AG04449 (cell line): ENCODE results near the gene ADPRH.

ENCODE experiments used
- CTCF ChIA-PET: fragments of 350-600 bp; formaldehyde crosslinking; extraction: SDS; loops from one replicate; lab custom pipeline; 2021; ENCODE audit warnings: antibody characterized with exemption; lab: Yijun Ruan, JAX
- POLR2A ChIA-PET: fragments of 400-600, 350-600 bp; formaldehyde crosslinking; extraction: SDS; loops from one replicate; lab custom pipeline; 2020; ENCODE audit warnings: antibody characterized with exemption, inconsistent platforms; lab: Yijun Ruan, JAX
- DNase-seq: peaks from one replicate; pipeline ENCODE4 v3.0.0-alpha.2; 2010; ENCODE audit warnings: low read depth, low spot score
- H3K4me3 ChIP-seq: 2 replicates; pipeline ENCODE4 v1.5.1; 2011; ENCODE audit warnings: low read depth, mild to moderate bottlenecking, control low read depth, low read length
- CTCF ChIP-seq: IDR thresholded peaks from one replicate; pipeline ENCODE4 v1.5.1; 2011; ENCODE audit warnings: mild to moderate bottlenecking, moderate library complexity, low read length, control low read depth, inconsistent platforms; ENCODE audit not compliant: insufficient read depth; ENCODE audit errors: missing control alignments

ADPRH gene

GRCh38 chr3:119630128-119630879 lies 51.0 kb downstream of the ADPRH start:
- no peak for TF ChIP-seq CTCF
- ChIA-PET POLR2A (no interaction called here), CTCF (interaction anchor here (1.0 to 1.1 kb wide), 2 partner anchors 30 to 45 kb away, joined by 3 read pairs; no protein-coding TSS in a partner anchor)
- no peak for DNase-seq
- no peak overlapping the region for H3K4me3 ChIP-seq

- TF ChIP-seq CTCF = no peak
- ChIA-PET CTCF (interaction anchor here (1.0 to 1.1 kb wide), 2 partner anchors 30 to 44 kb away, joined by 3 read pairs; no protein-coding TSS in a partner anchor), POLR2A (no interaction called here)
- no peak overlapping the region for H3K4me3 ChIP-seq
- DNase-seq = no peak
Observed at GRCh38 chr3:119630880-119631329, 51.6 kb downstream of the ADPRH start.

GRCh38 chr3:119631516-119631915 lies 52.2 kb downstream of the ADPRH start:
- ChIA-PET POLR2A (no interaction called here), CTCF (interaction anchor here (1.1 kb wide), 1 partner anchor 31 kb away, joined by 3 read pairs; no protein-coding TSS in a partner anchor)
- DNase-seq = no peak
- no peak for TF ChIP-seq CTCF
- H3K4me3 ChIP-seq = no peak overlapping the region

- DNase-seq = no peak
- CTCF ChIA-PET = interaction anchor here (1.8 kb wide), 1 partner anchor 49 kb away, joined by 6 read pairs; no protein-coding TSS in a partner anchor
- no peak overlapping the region for H3K4me3 ChIP-seq
- no peak for TF ChIP-seq CTCF
- POLR2A ChIA-PET = no interaction called here
Observed at GRCh38 chr3:119632216-119632615, 52.9 kb downstream of the ADPRH start.

GRCh38 chr3:119632829-119633228 lies 53.5 kb downstream of the ADPRH start:
- no peak overlapping the region for H3K4me3 ChIP-seq
- ChIA-PET POLR2A (no interaction called here), CTCF (interaction anchor here (0.9 to 1.8 kb wide), 2 partner anchors 49 to 114 kb away, joined by 3 to 6 read pairs; no protein-coding TSS in a partner anchor)
- TF ChIP-seq CTCF = no peak
- no peak for DNase-seq

DNA sequence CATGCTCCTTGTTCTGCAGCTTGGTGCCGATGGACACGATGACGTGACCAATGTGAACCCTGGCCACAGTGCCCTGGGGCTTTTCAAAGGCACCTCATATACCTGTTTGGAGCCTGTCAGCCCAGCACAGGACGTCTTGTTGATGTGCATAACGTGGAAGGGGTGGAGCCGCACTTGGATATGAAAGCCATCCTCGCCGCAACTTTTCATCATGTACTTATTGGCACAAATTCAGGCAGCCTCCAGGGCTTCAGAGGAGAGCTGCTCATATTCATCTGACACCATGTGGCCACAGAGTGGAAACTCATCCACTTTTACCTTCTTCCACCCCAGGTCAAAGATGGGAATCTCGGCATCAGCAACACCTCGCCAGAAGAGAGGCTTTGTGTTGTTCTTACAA lies 56.4 kb downstream of the ADPRH start:
- POLR2A ChIA-PET = no interaction called here
- no peak for DNase-seq
- CTCF ChIA-PET = interaction anchor here (1.1 to 1.6 kb wide), 3 partner anchors 8 to 77 kb away, joined by 3 to 4 read pairs (median 4); no protein-coding TSS in a partner anchor
- TF ChIP-seq CTCF = no peak
- H3K4me3 ChIP-seq = no peak overlapping the region
